NCI-H2107 (cell line): ENCODE measurements around the gene ADAM17.
"Not testable (repeated sequence)": the region's sequence is repeated elsewhere in the genome, so short reads cannot be mapped to it uniquely, and the experiment has no call there.

Source experiments
- DNase-seq: peaks from one replicate; lab custom pipeline; 2025; lab: John Stamatoyannopoulos, UW

The ADAM17 gene

GRCh38 chr2:9519250-9519649 lies 36.4 kb downstream of the ADAM17 start:
- DNase-seq, result no peak

- DNase-seq, result no peak
Measured at GRCh38 chr2:9518780-9519179, 36.9 kb downstream of the ADAM17 start.

- DNase-seq, result no peak
Measured at GRCh38 chr2:9518163-9518562, 37.5 kb downstream of the ADAM17 start.

- no peak for DNase-seq
Measured at GRCh38 chr2:9517118-9517782, 38.4 kb downstream of the ADAM17 start.

- DNase-seq, result not testable (repeated sequence)
Measured at GRCh38 chr2:9513946-9514345, 41.7 kb downstream of the ADAM17 start.

GRCh38 chr2:9508931-9509330 lies 46.7 kb downstream of the ADAM17 start:
- no peak for DNase-seq

GRCh38 chr2:9498210-9498609 lies 57.4 kb downstream of the ADAM17 start:
- no peak for DNase-seq

- no peak for DNase-seq
Measured at GRCh38 chr2:9497017-9497416, 58.6 kb downstream of the ADAM17 start.

GRCh38 chr2:9494081-9494480 lies 61.5 kb downstream of the ADAM17 start:
- DNase-seq, result no peak

- no peak for DNase-seq
Measured at GRCh38 chr2:9493478-9493877, 62.2 kb downstream of the ADAM17 start.

GRCh38 chr2:9492927-9493326 lies 62.7 kb downstream of the ADAM17 start:
- no peak for DNase-seq

- no peak for DNase-seq
Measured at GRCh38 chr2:9490789-9491188, 64.8 kb downstream of the ADAM17 start.

- DNase-seq, result no peak
Measured at GRCh38 chr2:9488583-9489547, 66.8 kb downstream of the ADAM17 start.

GRCh38 chr2:9484533-9484932 lies 71.1 kb downstream of the ADAM17 start:
- DNase-seq, result no peak

- no peak for DNase-seq
Measured at GRCh38 chr2:9483107-9483506, 72.5 kb downstream of the ADAM17 start.

- DNase-seq, result no peak
Measured at GRCh38 chr2:9480157-9480556, 75.5 kb downstream of the ADAM17 start.

- no peak for DNase-seq
Measured at GRCh38 chr2:9478526-9478925, 77.1 kb downstream of the ADAM17 start.

- no peak for DNase-seq
Measured at GRCh38 chr2:9477914-9478313, 77.7 kb downstream of the ADAM17 start.

GRCh38 chr2:9474361-9475057 lies 81.1 kb downstream of the ADAM17 start, which contains the start of gene IAH1:
TSS of gene IAH1 (plus strand) at chr2:9474551. CDS start at chr2:9474567, 16 bp downstream.
- DNase-seq, result no peak

GRCh38 chr2:9473985-9474360 lies 81.7 kb downstream of the ADAM17 start:
- no peak for DNase-seq

GRCh38 chr2:9473308-9473984 lies 82.2 kb downstream of the ADAM17 start:
- DNase-seq, result no peak

- no peak for DNase-seq
Measured at GRCh38 chr2:9472511-9472910, 83.1 kb downstream of the ADAM17 start.
